Thyroid gland (tissue), 4 donors: ENCODE results near the gene NLRP3. TPM values are rescaled to one million over a fixed set of nuclear protein-coding genes. Genes with fewer than 3 reads are reported as not detected.

Experiments used
- DNase-seq, 2 donors: peaks; one replicate each; pipeline ENCODE4 v3.0.0-alpha.2; 2019
- H3K27ac ChIP-seq, 3 donors: fragments of 200-600 bp; sonication (generic); 1 replicate in 2 of 3; 2 replicates in 1 of 3; pipeline ENCODE4 v1.5.1; 2016 to 2019; ENCODE audit warnings: mild to moderate bottlenecking in 1 of 3, moderate library complexity in 1 of 3
- H3K27me3 ChIP-seq: fragments of 200-600 bp; sonication (generic); one replicate; pipeline ENCODE4 v1.5.1; 2019
- H3K36me3 ChIP-seq, 2 donors: fragments of 200-600 bp; sonication (generic); one replicate each; pipeline ENCODE4 v1.5.1; 2016 to 2019
- H3K4me1 ChIP-seq, 2 donors: fragments of 200-600 bp; sonication (generic); one replicate each; pipeline ENCODE4 v1.5.1; 2017 to 2019
- H3K4me3 ChIP-seq, 3 donors: fragments of 200-600 bp; sonication (generic); replicated peaks in 1 of 3; 1 replicate in 2 of 3; 2 replicates in 1 of 3; pipeline ENCODE4 v1.5.1; 2016; ENCODE audit warnings: mild to moderate bottlenecking in 1 of 3
- H3K9me3 ChIP-seq: fragments of 200-600 bp; sonication (generic); one replicate; pipeline ENCODE4 v1.5.1; 2017
- POLR2A ChIP-seq, 2 donors: fragments of 450-650 bp; IDR thresholded peaks; one replicate each; pipeline ENCODE4 v1.6.1; 2017; ENCODE audit warnings: antibody characterized with exemption in 2 of 2, mild to moderate bottlenecking in 2 of 2, moderate library complexity in 1 of 2
- WGBS, 2 donors: methylation state at CpG; one replicate each; pipeline ENCODE4 v1.1.5; 2017; 5-methylcytosine and 5-hydroxymethylcytosine counted together
- intact Hi-C: fragments of 100-400 bp; cut with DNase I; formaldehyde crosslinking; loops from one replicate; pipeline ENCODE4 v1.15.1; 2023
- total RNA-seq, 4 donors: library from RNA; depleted of rRNA; stranded (reverse); fragments of >200 nt; gene quantifications; one replicate each; pipeline ENCODE4 v1.2.3, GENCODE V29; 2016
- TF ChIP-seq, protein P1 (sequence below), 6 experiments: fragments of 200-600 bp in 3 of 6; fragments of 450-650 bp in 3 of 6; sonication (generic) in 3 of 6; IDR thresholded peaks; one replicate each; pipeline ENCODE4 v1.5.1; 2016 to 2019; ENCODE audit warnings: antibody characterized with exemption in 6 of 6, mild to moderate bottlenecking in 2 of 6, inconsistent platforms in 1 of 6, moderate library complexity in 1 of 6

Gene NLRP3
- total RNA-seq, 4 donors from 2014 or later: 0.54 to 2.3 (median 0.75) TPM

GRCh38 chr1:247419336-247419735, 3.4 kb downstream of the NLRP3 start:
- DNase-seq: no peak
- Histone ChIP-seq H3K27me3 (no peaks in the 10 kb centered on the region), H3K36me3 (no peaks in the 10 kb centered on the region), H3K4me1 (no peaks in the 10 kb centered on the region), H3K4me3 (no peak overlapping the region), H3K9me3 (no peaks in the 10 kb centered on the region), H3K27ac (no peak overlapping the region)
- WGBS, 2 donors: 93 to 95% methylated on average over 9 of the region's 9 CpGs
- intact Hi-C loops: no loop called here
- no peak for TF ChIP-seq POLR2A (IDR thresholded peaks at IDR 0.05)
- TF ChIP-seq, protein P1, sequence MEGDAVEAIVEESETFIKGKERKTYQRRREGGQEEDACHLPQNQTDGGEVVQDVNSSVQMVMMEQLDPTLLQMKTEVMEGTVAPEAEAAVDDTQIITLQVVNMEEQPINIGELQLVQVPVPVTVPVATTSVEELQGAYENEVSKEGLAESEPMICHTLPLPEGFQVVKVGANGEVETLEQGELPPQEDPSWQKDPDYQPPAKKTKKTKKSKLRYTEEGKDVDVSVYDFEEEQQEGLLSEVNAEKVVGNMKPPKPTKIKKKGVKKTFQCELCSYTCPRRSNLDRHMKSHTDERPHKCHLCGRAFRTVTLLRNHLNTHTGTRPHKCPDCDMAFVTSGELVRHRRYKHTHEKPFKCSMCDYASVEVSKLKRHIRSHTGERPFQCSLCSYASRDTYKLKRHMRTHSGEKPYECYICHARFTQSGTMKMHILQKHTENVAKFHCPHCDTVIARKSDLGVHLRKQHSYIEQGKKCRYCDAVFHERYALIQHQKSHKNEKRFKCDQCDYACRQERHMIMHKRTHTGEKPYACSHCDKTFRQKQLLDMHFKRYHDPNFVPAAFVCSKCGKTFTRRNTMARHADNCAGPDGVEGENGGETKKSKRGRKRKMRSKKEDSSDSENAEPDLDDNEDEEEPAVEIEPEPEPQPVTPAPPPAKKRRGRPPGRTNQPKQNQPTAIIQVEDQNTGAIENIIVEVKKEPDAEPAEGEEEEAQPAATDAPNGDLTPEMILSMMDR (IDR thresholded peaks at IDR 0.05): no peak

- Histone ChIP-seq H3K36me3 (no peaks in the 10 kb centered on the region), H3K27me3 (no peaks in the 10 kb centered on the region), H3K4me3 (no peak overlapping the region), H3K9me3 (no peaks in the 10 kb centered on the region), H3K4me1 (no peaks in the 10 kb centered on the region), H3K27ac (no peak overlapping the region)
- DNase-seq: no peak
- WGBS, 2 donors: 81 to 91% methylated on average over 2 of the region's 2 CpGs
- intact Hi-C loops: no loop called here
- TF ChIP-seq POLR2A (IDR thresholded peaks at IDR 0.05): no peak
- TF ChIP-seq, protein P1 (IDR thresholded peaks at IDR 0.05): no peak
Measured at GRCh38 chr1:247421074-247421473, 5.1 kb downstream of the NLRP3 start.

- intact Hi-C loops: no loop called here
- H3K27ac ChIP-seq: no peak overlapping the region
- H3K27me3 ChIP-seq: no peaks in the 10 kb centered on the region
- H3K4me3 ChIP-seq: no peak overlapping the region
- H3K9me3 ChIP-seq: no peaks in the 10 kb centered on the region
- H3K4me1 ChIP-seq: no peaks in the 10 kb centered on the region
- H3K36me3 ChIP-seq: no peaks in the 10 kb centered on the region
- no peak for DNase-seq
- TF ChIP-seq POLR2A (IDR thresholded peaks at IDR 0.05): no peak
- TF ChIP-seq, protein P1 (IDR thresholded peaks at IDR 0.05): no peak
- 65 to 72% methylated on average over 6 of the region's 6 CpGs for WGBS, 2 donors
Measured at GRCh38 chr1:247429496-247429895, 13.5 kb downstream of the NLRP3 start.

GRCh38 chr1:247430434-247430833, 14.5 kb downstream of the NLRP3 start:
- intact Hi-C loops: no loop called here
- 87 to 95% methylated on average over 1 of the region's 1 CpG for WGBS, 2 donors
- TF ChIP-seq, protein P1 (IDR thresholded peaks at IDR 0.05): no peak
- no peak for TF ChIP-seq POLR2A (IDR thresholded peaks at IDR 0.05)
- Histone ChIP-seq H3K9me3 (no peaks in the 10 kb centered on the region), H3K27me3 (no peaks in the 10 kb centered on the region), H3K4me3 (no peak overlapping the region), H3K36me3 (no peaks in the 10 kb centered on the region), H3K4me1 (no peaks in the 10 kb centered on the region), H3K27ac (no peak overlapping the region)
- DNase-seq: no peak

GRCh38 chr1:247431643-247432042, 15.7 kb downstream of the NLRP3 start:
- Histone ChIP-seq H3K36me3 (no peaks in the 10 kb centered on the region), H3K27ac (no peak overlapping the region), H3K9me3 (no peaks in the 10 kb centered on the region), H3K4me3 (no peak overlapping the region), H3K4me1 (no peaks in the 10 kb centered on the region), H3K27me3 (no peaks in the 10 kb centered on the region)
- TF ChIP-seq POLR2A (IDR thresholded peaks at IDR 0.05): no peak
- TF ChIP-seq, protein P1 (IDR thresholded peaks at IDR 0.05): no peak
- intact Hi-C loops: no loop called here
- 80 to 82% methylated on average over 9 of the region's 9 CpGs for WGBS, 2 donors
- DNase-seq: no peak
